Gastrocnemius medialis (tissue), 4 donors: ENCODE data around the gene MVD.

ENCODE experiments used
- CTCF ChIP-seq, 5 experiments: fragments of 450-650 bp in 3 of 5; fragments of 200-600 bp in 2 of 5; sonication (generic) in 2 of 5; IDR thresholded peaks in 4 of 5; conservative IDR thresholded peaks in 1 of 5; 1 replicate in 4 of 5; 2 replicates in 1 of 5; pipeline ENCODE4 v1.5.1; 2016 to 2019; ENCODE audit warnings: antibody characterized with exemption in 5 of 5, mild to moderate bottlenecking in 3 of 5, moderate library complexity in 3 of 5
- POLR2A ChIP-seq, 2 donors: fragments of 450-650 bp; IDR thresholded peaks; one replicate each; pipeline ENCODE4 v1.6.1; 2017; ENCODE audit warnings: antibody characterized with exemption in 2 of 2, mild to moderate bottlenecking in 2 of 2, moderate library complexity in 2 of 2

- TF ChIP-seq POLR2A (IDR thresholded peaks at IDR 0.05) (no peak), CTCF (IDR thresholded peaks at IDR 0.05 in 4 of 5, conservative IDR thresholded peaks at IDR 0.05 in 1 of 5) (no peak)
These were observed 40.8 kb upstream of the MVD start for GRCh38 chr16:88703486-88704309.
